ENCODE results near the gene CAMK1.

Gene CAMK1

GRCh38 chr3:9732080-9732739 lies 37.5 kb downstream of the CAMK1 start:
- Histone ChIP-seq H3K9me3 (no peaks in the 10 kb centered on the region), H3K4me3 (peak overlapping the region; percentile 99), H3K36me3 (replicated peaks) (peaks cover 35% of the 10 kb centered on the region), H3K4me1 (peaks cover 10% of the 10 kb centered on the region; the same call in 1 of the 2 replicates), H3K27me3 (ENCODE audit: low read depth) (no peaks in the 10 kb centered on the region)
- in situ Hi-C loops (cut with MboI; ENCODE audit: low sequenced_read_pairs): no loop called here
- peak in 1 of 2 experiments; percentile 42 for DNase-seq (ENCODE audit: low spot score in 2 of 2)

- H3K4me1 ChIP-seq: peaks cover 10% of the 10 kb centered on the region; the same call in 1 of the 2 replicates
- H3K27me3 ChIP-seq (ENCODE audit: low read depth): no peaks in the 10 kb centered on the region
- H3K4me3 ChIP-seq: peak within 1 kb of the TSS; percentile 99
- H3K9me3 ChIP-seq: no peaks in the 10 kb centered on the region
- in situ Hi-C loops (cut with MboI; ENCODE audit: low sequenced_read_pairs): no loop called here
- peak; percentile 96 to 100 for DNase-seq (ENCODE audit: low spot score in 2 of 2)
- H3K36me3 ChIP-seq (replicated peaks): peaks cover 27% of the 10 kb centered on the region
These were observed 38.3 kb downstream of the CAMK1 start, which contains the start of gene BRPF1 for GRCh38 chr3:9731206-9732079. Gene BRPF1 (plus strand): TSS chr3:9731735. CDS start chr3:9734141, 2,406 bp downstream.

- Histone ChIP-seq H3K36me3 (replicated peaks) (peaks cover 22% of the 10 kb centered on the region), H3K9me3 (no peaks in the 10 kb centered on the region), H3K27me3 (ENCODE audit: low read depth) (no peaks in the 10 kb centered on the region), H3K4me1 (peaks cover 10% of the 10 kb centered on the region; the same call in 1 of the 2 replicates), H3K4me3 (peak overlapping the region; percentile 99)
- no peak for DNase-seq (ENCODE audit: low spot score in 2 of 2)
- in situ Hi-C loops (cut with MboI; ENCODE audit: low sequenced_read_pairs): no loop called here
These were observed 39.0 kb downstream of the CAMK1 start for GRCh38 chr3:9730657-9731205.

GRCh38 chr3:9729419-9729818 lies 40.3 kb downstream of the CAMK1 start:
- H3K9me3 ChIP-seq: no peaks in the 10 kb centered on the region
- peaks cover 11% of the 10 kb centered on the region for H3K36me3 ChIP-seq (replicated peaks)
- no peak for DNase-seq (ENCODE audit: low spot score in 2 of 2)
- peaks cover 10% of the 10 kb centered on the region; the same call in 1 of the 2 replicates for H3K4me1 ChIP-seq
- in situ Hi-C loops (cut with MboI; ENCODE audit: low sequenced_read_pairs): loop anchor here (10.0 kb wide), 1 partner anchor 225 kb away; no protein-coding TSS in a partner anchor
- H3K4me3 ChIP-seq: no peak overlapping the region
- no peaks in the 10 kb centered on the region for H3K27me3 ChIP-seq (ENCODE audit: low read depth)

GRCh38 chr3:9727743-9728142 lies 42.0 kb downstream of the CAMK1 start:
- in situ Hi-C loops (cut with MboI; ENCODE audit: low sequenced_read_pairs): loop anchor here (10.0 kb wide), 1 partner anchor 223 kb away; no protein-coding TSS in a partner anchor
- H3K36me3 ChIP-seq (replicated peaks): peaks cover 11% of the 10 kb centered on the region; the same call in 1 of the 2 replicates
- H3K27me3 ChIP-seq (ENCODE audit: low read depth): no peaks in the 10 kb centered on the region
- peaks cover 5% of the 10 kb centered on the region; the same call in 1 of the 2 replicates for H3K4me1 ChIP-seq
- no peaks in the 10 kb centered on the region for H3K9me3 ChIP-seq
- H3K4me3 ChIP-seq: no peak overlapping the region
- no peak for DNase-seq (ENCODE audit: low spot score in 2 of 2)

- H3K36me3 ChIP-seq (replicated peaks): peaks cover 7% of the 10 kb centered on the region; the same call in 1 of the 2 replicates
- in situ Hi-C loops (cut with MboI; ENCODE audit: low sequenced_read_pairs): loop anchor here (10.0 kb wide), 1 partner anchor 222 kb away; no protein-coding TSS in a partner anchor
- no peak overlapping the region for H3K4me3 ChIP-seq
- no peaks in the 10 kb centered on the region for H3K9me3 ChIP-seq
- H3K27me3 ChIP-seq (ENCODE audit: low read depth): no peaks in the 10 kb centered on the region
- DNase-seq (ENCODE audit: low spot score in 2 of 2): peak; percentile 46
- H3K4me1 ChIP-seq: 0 out of 2 replicates have a peak, but pooled peaks cover 3% of the 10 kb centered on the region
These were observed 42.6 kb downstream of the CAMK1 start for GRCh38 chr3:9727041-9727595.

GRCh38 chr3:9725775-9726515 lies 43.8 kb downstream of the CAMK1 start:
- no peak for DNase-seq (ENCODE audit: low spot score in 2 of 2)
- in situ Hi-C loops (cut with MboI; ENCODE audit: low sequenced_read_pairs): loop anchor here (10.0 kb wide), 1 partner anchor 221 kb away; no protein-coding TSS in a partner anchor
- H3K9me3 ChIP-seq: no peaks in the 10 kb centered on the region
- H3K4me1 ChIP-seq: 0 out of 2 replicates have a peak, but pooled peaks cover 3% of the 10 kb centered on the region
- H3K4me3 ChIP-seq: no peak overlapping the region
- peaks cover 5% of the 10 kb centered on the region; the same call in 1 of the 2 replicates for H3K27me3 ChIP-seq (ENCODE audit: low read depth)
- H3K36me3 ChIP-seq (replicated peaks): no peaks in the 10 kb centered on the region

GRCh38 chr3:9721700-9722060 lies 48.1 kb downstream of the CAMK1 start:
- H3K27me3 ChIP-seq (ENCODE audit: low read depth): peaks cover 20% of the 10 kb centered on the region
- H3K36me3 ChIP-seq (replicated peaks): no peaks in the 10 kb centered on the region
- no peaks in the 10 kb centered on the region for H3K9me3 ChIP-seq
- in situ Hi-C loops (cut with MboI; ENCODE audit: low sequenced_read_pairs): loop anchor here (10.0 kb wide), 1 partner anchor 217 kb away; no protein-coding TSS in a partner anchor
- DNase-seq (ENCODE audit: low spot score in 2 of 2): no peak
- H3K4me1 ChIP-seq: no peaks in the 10 kb centered on the region
- H3K4me3 ChIP-seq: no peak overlapping the region

- H3K4me1 ChIP-seq: no peaks in the 10 kb centered on the region
- H3K9me3 ChIP-seq: no peaks in the 10 kb centered on the region
- no peak overlapping the region for H3K4me3 ChIP-seq
- in situ Hi-C loops (cut with MboI; ENCODE audit: low sequenced_read_pairs): loop anchor here (10.0 kb wide), 1 partner anchor 216 kb away; no protein-coding TSS in a partner anchor
- no peak for DNase-seq (ENCODE audit: low spot score in 2 of 2)
- H3K36me3 ChIP-seq (replicated peaks): no peaks in the 10 kb centered on the region
- peaks cover 20% of the 10 kb centered on the region for H3K27me3 ChIP-seq (ENCODE audit: low read depth)
These were observed 48.6 kb downstream of the CAMK1 start for GRCh38 chr3:9721015-9721699.

GRCh38 chr3:9718118-9718517 lies 51.6 kb downstream of the CAMK1 start:
- H3K4me1 ChIP-seq: no peaks in the 10 kb centered on the region
- no peaks in the 10 kb centered on the region for H3K36me3 ChIP-seq (replicated peaks)
- no peak for DNase-seq (ENCODE audit: low spot score in 2 of 2)
- in situ Hi-C loops (cut with MboI; ENCODE audit: low sequenced_read_pairs): no loop called here
- peaks cover 23% of the 10 kb centered on the region for H3K27me3 ChIP-seq (ENCODE audit: low read depth)
- no peaks in the 10 kb centered on the region for H3K9me3 ChIP-seq
- H3K4me3 ChIP-seq: no peak overlapping the region

GRCh38 chr3:9717563-9717962 lies 52.2 kb downstream of the CAMK1 start:
- no peaks in the 10 kb centered on the region for H3K9me3 ChIP-seq
- in situ Hi-C loops (cut with MboI; ENCODE audit: low sequenced_read_pairs): no loop called here

GRCh38 chr3:9716801-9717555 lies 52.8 kb downstream of the CAMK1 start:
- Histone ChIP-seq H3K27me3 (ENCODE audit: low read depth) (peaks cover 29% of the 10 kb centered on the region), H3K9me3 (no peaks in the 10 kb centered on the region), H3K4me3 (no peak overlapping the region), H3K36me3 (replicated peaks) (no peaks in the 10 kb centered on the region), H3K4me1 (no peaks in the 10 kb centered on the region)
- in situ Hi-C loops (cut with MboI; ENCODE audit: low sequenced_read_pairs): no loop called here
- DNase-seq (ENCODE audit: low spot score in 2 of 2): no peak

More at GRCh38 chr3:9717563-9717962, 52.2 kb downstream of the CAMK1 start:
- no peak overlapping the region for H3K4me3 ChIP-seq
- no peak for DNase-seq (ENCODE audit: low spot score in 2 of 2)
- no peaks in the 10 kb centered on the region for H3K4me1 ChIP-seq
- no peaks in the 10 kb centered on the region for H3K36me3 ChIP-seq (replicated peaks)
- H3K27me3 ChIP-seq (ENCODE audit: low read depth): peaks cover 25% of the 10 kb centered on the region
